Ovary (tissue), 9 donors: ENCODE measurements around the gene SET. TPM values are rescaled to one million over a fixed set of nuclear protein-coding genes. Genes with fewer than 3 reads are reported as not detected.

ENCODE experiments used
- DNase-seq, 5 donors: peaks; one replicate each; pipeline ENCODE4 v3.0.0-alpha.2; 2019 to 2020
- H3K27ac ChIP-seq, 2 donors: fragments of 200-600 bp; one replicate each; pipeline versions ENCODE4 v1.5.1 to v1.8.0; 2019 to 2022
- H3K27me3 ChIP-seq: fragments of 200-600 bp; one replicate; pipeline ENCODE4 v1.8.0; 2022
- H3K36me3 ChIP-seq: fragments of 200-600 bp; sonication (generic); one replicate; pipeline ENCODE4 v1.5.1; 2019
- H3K4me1 ChIP-seq: one replicate; pipeline ENCODE4 v1.8.1; 2013; ENCODE audit warnings: mild to moderate bottlenecking, moderate library complexity; ENCODE audit not compliant: insufficient read depth
- H3K4me3 ChIP-seq: fragments of 200-600 bp; sonication (generic); one replicate; pipeline ENCODE4 v1.5.1; 2017
- H3K9me3 ChIP-seq, 2 donors: fragments of 200-600 bp in 1 of 2; sonication (generic) in 1 of 2; one replicate each; pipeline versions ENCODE4 v1.5.1 to v1.8.1; 2013 to 2019; ENCODE audit warnings: mild to moderate bottlenecking in 1 of 2, moderate library complexity in 1 of 2
- EP300 ChIP-seq: sonication (generic); formaldehyde crosslinking; IDR thresholded peaks from one replicate; pipeline ENCODE4 v1.6.1; 2017; ENCODE audit warnings: antibody characterized with exemption
- POLR2A ChIP-seq: fragments of 450-650 bp; IDR thresholded peaks from one replicate; pipeline ENCODE4 v1.6.1; 2017; ENCODE audit warnings: antibody characterized with exemption, mild to moderate bottlenecking, moderate library complexity
- WGBS, 3 donors: extraction: QIAGEN DNeasy Blood & Tissue Kit in 1 of 3; methylation state at CpG; one replicate each; pipeline versions ENCODE4 v1.1.5 to v1.1.7; 2013 to 2017; 5-methylcytosine and 5-hydroxymethylcytosine counted together
- intact Hi-C, 4 donors: fragments of 100-400 bp; cut with DNase I; formaldehyde crosslinking; loops; one replicate each; pipeline versions ENCODE4 v1.11.0 to v1.15.1; 2022 to 2023
- polyA plus RNA-seq, 2 donors: library from polyadenylated mRNA; stranded (reverse); fragments of 200-250 nt in 1 of 2; fragments of 350-450 nt in 1 of 2; fragmentation: Illumina TruSeq in 1 of 2; extraction: RNeasy Lipid Tissue Mini Kit (QIAGEN cat#74804) in 1 of 2; gene quantifications; one replicate each; pipeline ENCODE4 v1.2.3, GENCODE V29; 2013 to 2014
- small RNA-seq: library from RNA; depleted of rRNA; stranded (forward); fragments of <200 nt; gene quantifications from one replicate; pipeline ENCODE3, GENCODE V24; 2016
- total RNA-seq, 7 donors: library from RNA; depleted of rRNA in 2 of 7; stranded (reverse); fragments of >200 nt in 2 of 7; fragmentation: NEBNext Ultra II Directional in 3 of 7; extraction: Animal tissue kit (Norgen Biotek cat#: 25700) in 3 of 7; gene quantifications; one replicate each; pipeline versions ENCODE4 v1.1.0 to v1.2.4, GENCODE V29; 2016 to 2023
- TF ChIP-seq, protein P1 (sequence below), 3 donors: fragments of 450-650 bp in 2 of 3; fragments of 200-600 bp in 1 of 3; IDR thresholded peaks; one replicate each; pipeline versions ENCODE4 v1.5.1 to v1.8.0; 2016 to 2022; ENCODE audit warnings: antibody characterized with exemption in 3 of 3, mild to moderate bottlenecking in 1 of 3
- donor health status: DM: no; HTN: no; CAD: no; lungs with moderate emphysema.
- donor health status: DM: no; HTN: no; CAD: no.
- donor health status: Bipolar disorder and iron deficiency.
- donor health status: DM: yes; HTN: yes; CAD: no.
- donor health status: DM: no; HTN: no; CAD: no.
- donor health status: DM: yes; HTN: yes; CAD: no.

Gene SET
- total and polyA plus RNA-seq, 9 donors: 119 to 328 (median 291) TPM

DNA sequence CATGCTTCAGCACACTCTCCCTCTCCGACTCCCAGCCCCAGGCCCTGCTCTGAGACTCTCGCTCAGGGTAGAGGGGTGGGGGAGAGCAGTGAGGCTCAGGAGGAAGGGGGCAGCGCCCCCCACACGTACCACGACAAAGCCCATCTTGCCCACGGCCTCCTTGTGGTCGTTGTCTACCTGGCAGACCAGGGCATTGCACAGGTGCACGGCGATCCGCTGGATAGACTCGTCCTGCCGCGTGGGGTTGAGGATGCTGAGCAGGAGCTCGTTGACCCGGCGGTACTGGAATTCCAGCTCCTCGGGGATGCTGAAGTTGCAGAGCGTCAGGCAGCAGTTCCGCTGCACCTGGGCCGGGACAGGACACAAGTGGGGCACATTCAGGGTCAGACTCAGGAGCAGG lies 53.4 kb downstream of the SET start:
- TF ChIP-seq, protein P1, sequence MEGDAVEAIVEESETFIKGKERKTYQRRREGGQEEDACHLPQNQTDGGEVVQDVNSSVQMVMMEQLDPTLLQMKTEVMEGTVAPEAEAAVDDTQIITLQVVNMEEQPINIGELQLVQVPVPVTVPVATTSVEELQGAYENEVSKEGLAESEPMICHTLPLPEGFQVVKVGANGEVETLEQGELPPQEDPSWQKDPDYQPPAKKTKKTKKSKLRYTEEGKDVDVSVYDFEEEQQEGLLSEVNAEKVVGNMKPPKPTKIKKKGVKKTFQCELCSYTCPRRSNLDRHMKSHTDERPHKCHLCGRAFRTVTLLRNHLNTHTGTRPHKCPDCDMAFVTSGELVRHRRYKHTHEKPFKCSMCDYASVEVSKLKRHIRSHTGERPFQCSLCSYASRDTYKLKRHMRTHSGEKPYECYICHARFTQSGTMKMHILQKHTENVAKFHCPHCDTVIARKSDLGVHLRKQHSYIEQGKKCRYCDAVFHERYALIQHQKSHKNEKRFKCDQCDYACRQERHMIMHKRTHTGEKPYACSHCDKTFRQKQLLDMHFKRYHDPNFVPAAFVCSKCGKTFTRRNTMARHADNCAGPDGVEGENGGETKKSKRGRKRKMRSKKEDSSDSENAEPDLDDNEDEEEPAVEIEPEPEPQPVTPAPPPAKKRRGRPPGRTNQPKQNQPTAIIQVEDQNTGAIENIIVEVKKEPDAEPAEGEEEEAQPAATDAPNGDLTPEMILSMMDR (IDR thresholded peaks at IDR 0.05): no peak
- TF ChIP-seq EP300: no peak
- TF ChIP-seq POLR2A: no peak
- H3K27ac ChIP-seq: no peak overlapping the region
- no peaks in the 10 kb centered on the region for H3K36me3 ChIP-seq
- no peaks in the 10 kb centered on the region for H3K9me3 ChIP-seq
- WGBS, 3 donors: 76 to 81% (median 81%) methylated on average over 20 of the region's 20 CpGs
- H3K4me1 ChIP-seq: no peaks in the 10 kb centered on the region
- no peaks in the 10 kb centered on the region for H3K27me3 ChIP-seq
- H3K4me3 ChIP-seq: no peak overlapping the region
- intact Hi-C loops: no loop called here
- no peak for DNase-seq

DNA sequence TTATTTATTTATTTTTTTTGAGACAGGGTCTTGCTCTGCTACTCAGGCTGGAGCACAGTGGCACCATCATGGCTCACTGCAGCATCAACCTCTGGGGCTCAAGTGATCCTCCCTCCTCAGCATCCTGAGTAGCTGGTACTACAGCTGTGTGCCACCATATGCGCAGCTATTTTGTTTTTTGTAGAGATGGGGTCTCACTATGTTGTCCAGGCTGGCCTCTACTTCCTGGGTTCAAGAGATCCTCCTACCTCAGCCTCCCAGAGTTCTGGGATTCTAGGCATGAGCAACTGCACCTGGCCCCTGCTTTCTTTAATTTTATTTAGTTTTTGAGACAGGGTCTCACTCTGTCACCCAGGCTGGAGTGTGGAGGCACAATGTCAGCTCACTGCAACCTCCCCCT lies 54.4 kb downstream of the SET start:
- TF ChIP-seq EP300: no peak
- no peak for TF ChIP-seq POLR2A
- TF ChIP-seq, protein P1 (IDR thresholded peaks at IDR 0.05): no peak
- WGBS, 3 donors: 92 to 100% (median 98%) methylated on average over 1 of the region's 1 CpG
- no peak overlapping the region for H3K27ac ChIP-seq
- H3K36me3 ChIP-seq: no peaks in the 10 kb centered on the region
- intact Hi-C loops: no loop called here
- H3K9me3 ChIP-seq: no peaks in the 10 kb centered on the region
- no peaks in the 10 kb centered on the region for H3K4me1 ChIP-seq
- no peak for DNase-seq
- H3K27me3 ChIP-seq: no peaks in the 10 kb centered on the region
- no peak overlapping the region for H3K4me3 ChIP-seq

Small RNA genes within 50 kb of the gene (small RNA-seq; reads per million reads assigned to genes)
- gene RF00017 (not detected), gene RN7SL560P (not detected)

Other genes with a start within 250 kb of the SET start
- 10 to 100 TPM in 6 of 7 donors, 1 to 10 TPM in 1; 9.7 to 26.5 (median 20.3) TPM for gene ODF2, start 233.2 kb upstream of the SET start, total RNA-seq
- gene ODF2, start 233.2 kb upstream of the SET start, polyA plus RNA-seq: 10 to 100 TPM; 14.6 to 23.9 TPM
- 10 to 100 TPM; 12.4 to 20.2 (median 19.0) TPM for gene GLE1, start 184.5 kb upstream of the SET start, total RNA-seq
- gene GLE1, start 184.5 kb upstream of the SET start, polyA plus RNA-seq: 10 to 100 TPM; 14.0 to 28.2 TPM
- 100 to 1,000 TPM; 140 to 301 (median 261) TPM for gene SPTAN1, start 136.6 kb upstream of the SET start, total RNA-seq
- 100 to 1,000 TPM; 120 to 241 TPM for gene SPTAN1, start 136.6 kb upstream of the SET start, polyA plus RNA-seq
- gene DYNC2I2, start 32.4 kb upstream of the SET start, total RNA-seq: 10 to 100 TPM; 17.7 to 87.5 (median 25.8) TPM
- 10 to 100 TPM in 1 of 2 donors, 1 to 10 TPM in 1; 2.0 to 28.0 TPM for gene DYNC2I2, start 32.4 kb upstream of the SET start, polyA plus RNA-seq
- gene PKN3, start 13.3 kb downstream of the SET start, total RNA-seq: 1 to 10 TPM; 1.4 to 7.6 (median 4.2) TPM
- 1 to 10 TPM; 1.3 to 4.6 TPM for gene PKN3, start 13.3 kb downstream of the SET start, polyA plus RNA-seq
- 10 to 100 TPM in 2 of 7 donors, 1 to 10 TPM in 5; 5.7 to 27.1 (median 7.0) TPM for gene ZDHHC12, start 34.9 kb downstream of the SET start, total RNA-seq
- gene ZDHHC12, start 34.9 kb downstream of the SET start, polyA plus RNA-seq: 10 to 100 TPM in 1 of 2 donors, under 1 TPM in 1; 0.30 to 12.5 TPM
- 10 to 100 TPM; 31.2 to 46.1 (median 34.2) TPM for gene ZER1, start 82.7 kb downstream of the SET start, total RNA-seq
- 10 to 100 TPM; 16.3 to 31.0 TPM for gene ZER1, start 82.7 kb downstream of the SET start, polyA plus RNA-seq
- 10 to 100 TPM; 10.7 to 31.1 (median 26.3) TPM for gene TBC1D13, start 98.0 kb downstream of the SET start, total RNA-seq
- gene TBC1D13, start 98.0 kb downstream of the SET start, polyA plus RNA-seq: 10 to 100 TPM; 15.2 to 32.2 TPM
- 10 to 100 TPM; 14.6 to 23.7 (median 20.3) TPM for gene ENDOG, start 129.3 kb downstream of the SET start, total RNA-seq
- gene ENDOG, start 129.3 kb downstream of the SET start, polyA plus RNA-seq: 10 to 100 TPM in 1 of 2 donors, 1 to 10 TPM in 1; 3.6 to 13.7 TPM
- gene SPOUT1, start 140.6 kb downstream of the SET start, total RNA-seq: 10 to 100 TPM; 10.7 to 47.9 (median 26.5) TPM
- 10 to 100 TPM in 1 of 2 donors, 1 to 10 TPM in 1; 6.3 to 18.5 TPM for gene SPOUT1, start 140.6 kb downstream of the SET start, polyA plus RNA-seq
- 10 to 100 TPM in 1 of 7 donors, 1 to 10 TPM in 6; 4.6 to 10.2 (median 6.1) TPM for gene KYAT1, start 192.7 kb downstream of the SET start, total RNA-seq
- 1 to 10 TPM; 4.2 to 5.8 TPM for gene KYAT1, start 192.7 kb downstream of the SET start, polyA plus RNA-seq
- gene LRRC8A, start 192.9 kb downstream of the SET start, total RNA-seq: 10 to 100 TPM; 18.1 to 39.7 (median 26.4) TPM
- gene LRRC8A, start 192.9 kb downstream of the SET start, polyA plus RNA-seq: 10 to 100 TPM; 21.2 to 28.5 TPM
- gene PHYHD1, start 231.8 kb downstream of the SET start, total RNA-seq: 10 to 100 TPM; 24.8 to 63.9 (median 43.1) TPM
- gene PHYHD1, start 231.8 kb downstream of the SET start, polyA plus RNA-seq: 10 to 100 TPM; 41.1 to 50.4 TPM